Activated naive CD8-positive, alpha-beta T cell treated with anti-CD3 and anti-CD28 coated beads, Interleukin-2, amount 10 ng/mL, durations not matched to agents 7 days and 5 days (primary cell): ENCODE results near the gene RERE. TPM values are rescaled to one million over a fixed set of nuclear protein-coding genes. Genes with fewer than 3 reads are reported as not detected.

Experiments
- ATAC-seq: fragments of 150-1000 bp; cut with Tn5 transposase; one replicate; pipeline ENCODE4 v1.10.0; 2021; ENCODE audit warnings: low read depth, moderate library complexity
- POLR2A ChIA-PET: fragments of 350-600 bp; sonication (Branson Sonifier 250); formaldehyde crosslinking; loops from one replicate; lab custom pipeline; 2021; ENCODE audit warnings: antibody characterized with exemption; lab: Charles Lee
- DNase-seq: peaks from one replicate; pipeline ENCODE4 v3.0.0; 2021
- H3K27ac Mint-ChIP-seq: one replicate; pipeline ENCODE4 v1.8.0; 2022; ENCODE audit warnings: mild to moderate bottlenecking, mixed read lengths
- H3K27me3 Mint-ChIP-seq: one replicate; pipeline ENCODE4 v1.8.0; 2022; ENCODE audit warnings: mild to moderate bottlenecking, moderate library complexity, mixed read lengths
- H3K36me3 Mint-ChIP-seq: one replicate; pipeline ENCODE4 v1.8.0; 2021; ENCODE audit warnings: mild to moderate bottlenecking, mixed read lengths
- H3K4me1 Mint-ChIP-seq: one replicate; pipeline ENCODE4 v1.8.0; 2021; ENCODE audit warnings: mixed read lengths
- H3K4me3 Mint-ChIP-seq: one replicate; pipeline ENCODE4 v1.8.0; 2022; ENCODE audit warnings: mild to moderate bottlenecking, moderate library complexity, mixed read lengths
- H3K9me3 Mint-ChIP-seq: one replicate; pipeline ENCODE4 v1.8.0; 2021; ENCODE audit warnings: mixed read lengths
- total RNA-seq, 2 experiments: library from RNA; stranded (reverse); gene quantifications; one replicate each; pipeline ENCODE4 v1.2.3, GENCODE V29; 2021

RERE gene
- total RNA-seq, 2 experiments from 2014 or later = 64.4 to 68.7 TPM

- Mint-ChIP-seq H3K27ac (peak overlapping the region; percentile 21), H3K4me3 (no peak overlapping the region), H3K4me1 (peaks cover 43% of the 10 kb centered on the region), H3K27me3 (no peaks in the 10 kb centered on the region), H3K9me3 (no peaks in the 10 kb centered on the region), H3K36me3 (peaks cover 35% of the 10 kb centered on the region)
- ATAC-seq (no peak), DNase-seq (no peak)
- POLR2A ChIA-PET = no interaction called here
Observed at GRCh38 chr1:8398677-8399076, 418.8 kb downstream of the RERE start.

- POLR2A ChIA-PET = interaction anchor here (1.0 kb wide), 1 partner anchor 33 kb away, joined by 3 read pairs; no protein-coding TSS in a partner anchor
- no peak for ATAC-seq
- no peaks in the 10 kb centered on the region for H3K9me3 Mint-ChIP-seq
- H3K4me1 Mint-ChIP-seq = peaks cover 43% of the 10 kb centered on the region
- no peaks in the 10 kb centered on the region for H3K27me3 Mint-ChIP-seq
- peak overlapping the region; percentile 77 for H3K27ac Mint-ChIP-seq
- peaks cover 34% of the 10 kb centered on the region for H3K36me3 Mint-ChIP-seq
- peak overlapping the region; percentile 39 for H3K4me3 Mint-ChIP-seq
- DNase-seq = no peak
Observed at GRCh38 chr1:8398086-8398485, 419.4 kb downstream of the RERE start.

GRCh38 chr1:8397511-8397910, 419.9 kb downstream of the RERE start:
- POLR2A ChIA-PET = interaction anchor here (0.9 to 2.7 kb wide), 4 partner anchors 24 to 158 kb away, joined by 3 to 7 read pairs (median 5); no protein-coding TSS in a partner anchor
- H3K36me3 Mint-ChIP-seq = peaks cover 32% of the 10 kb centered on the region
- H3K4me3 Mint-ChIP-seq = peak overlapping the region; percentile 39
- H3K9me3 Mint-ChIP-seq = no peaks in the 10 kb centered on the region
- H3K4me1 Mint-ChIP-seq = peaks cover 43% of the 10 kb centered on the region
- peak overlapping the region; percentile 77 for H3K27ac Mint-ChIP-seq
- H3K27me3 Mint-ChIP-seq = no peaks in the 10 kb centered on the region
- no peak for DNase-seq
- peak; percentile 48 for ATAC-seq

GRCh38 chr1:8396786-8397406, 420.5 kb downstream of the RERE start:
- H3K4me3 Mint-ChIP-seq = peak overlapping the region; percentile 25

GRCh38 chr1:8396083-8396785, 421.2 kb downstream of the RERE start:
- DNase-seq (no peak), ATAC-seq (no peak)
- peak overlapping the region; percentile 75 for H3K4me3 Mint-ChIP-seq
- H3K27me3 Mint-ChIP-seq = no peaks in the 10 kb centered on the region
- POLR2A ChIA-PET = interaction anchor here (1.2 to 2.7 kb wide), 3 partner anchors 26 to 482 kb away, joined by 3 to 7 read pairs (median 7); partner anchors contain the start of gene ENO1
- peaks cover 30% of the 10 kb centered on the region for H3K36me3 Mint-ChIP-seq
- peaks cover 48% of the 10 kb centered on the region for H3K4me1 Mint-ChIP-seq
- peak overlapping the region; percentile 84 for H3K27ac Mint-ChIP-seq
- H3K9me3 Mint-ChIP-seq = no peaks in the 10 kb centered on the region

More at GRCh38 chr1:8396786-8397406, 420.5 kb downstream of the RERE start:
- peak; percentile 58 for ATAC-seq
- Mint-ChIP-seq H3K27ac (peak overlapping the region; percentile 77), H3K9me3 (no peaks in the 10 kb centered on the region), H3K27me3 (no peaks in the 10 kb centered on the region), H3K4me1 (peaks cover 46% of the 10 kb centered on the region), H3K36me3 (peaks cover 29% of the 10 kb centered on the region)
- POLR2A ChIA-PET = interaction anchor here (0.9 to 2.7 kb wide), 4 partner anchors 25 to 482 kb away, joined by 3 to 7 read pairs (median 5); partner anchors contain the start of gene ENO1
- DNase-seq = no peak

GRCh38 chr1:8395433-8395866, 422.0 kb downstream of the RERE start:
- H3K27me3 Mint-ChIP-seq = no peaks in the 10 kb centered on the region
- peak; percentile 52 for ATAC-seq
- POLR2A ChIA-PET = interaction anchor here (2.7 kb wide), 1 partner anchor 29 kb away, joined by 7 read pairs; no protein-coding TSS in a partner anchor
- peaks cover 54% of the 10 kb centered on the region for H3K4me1 Mint-ChIP-seq
- peak overlapping the region; percentile 84 for H3K27ac Mint-ChIP-seq
- no peaks in the 10 kb centered on the region for H3K9me3 Mint-ChIP-seq
- H3K36me3 Mint-ChIP-seq = peaks cover 33% of the 10 kb centered on the region
- H3K4me3 Mint-ChIP-seq = peak overlapping the region; percentile 75
- DNase-seq = no peak

GRCh38 chr1:8394456-8395321, 422.8 kb downstream of the RERE start:
- peak overlapping the region; percentile 84 for H3K27ac Mint-ChIP-seq
- H3K36me3 Mint-ChIP-seq = peaks cover 37% of the 10 kb centered on the region
- H3K9me3 Mint-ChIP-seq = no peaks in the 10 kb centered on the region
- ATAC-seq (no peak), DNase-seq (no peak)
- H3K4me1 Mint-ChIP-seq = peaks cover 61% of the 10 kb centered on the region
- POLR2A ChIA-PET = interaction anchor here (2.7 kb wide), 1 partner anchor 30 kb away, joined by 7 read pairs; no protein-coding TSS in a partner anchor
- H3K27me3 Mint-ChIP-seq = no peaks in the 10 kb centered on the region
- peak overlapping the region; percentile 75 for H3K4me3 Mint-ChIP-seq

GRCh38 chr1:8392522-8392921, 424.9 kb downstream of the RERE start:
- H3K27me3 Mint-ChIP-seq = no peaks in the 10 kb centered on the region
- no peak overlapping the region for H3K27ac Mint-ChIP-seq
- peaks cover 50% of the 10 kb centered on the region for H3K4me1 Mint-ChIP-seq
- peaks cover 27% of the 10 kb centered on the region for H3K36me3 Mint-ChIP-seq
- DNase-seq (no peak), ATAC-seq (no peak)
- POLR2A ChIA-PET = no interaction called here
- H3K4me3 Mint-ChIP-seq = no peak overlapping the region
- no peaks in the 10 kb centered on the region for H3K9me3 Mint-ChIP-seq

- Mint-ChIP-seq H3K9me3 (no peaks in the 10 kb centered on the region), H3K27ac (peak overlapping the region; percentile 43), H3K4me3 (peak overlapping the region; percentile 12), H3K27me3 (no peaks in the 10 kb centered on the region), H3K36me3 (peaks cover 32% of the 10 kb centered on the region), H3K4me1 (peaks cover 35% of the 10 kb centered on the region)
- ATAC-seq (no peak), DNase-seq (no peak)
- POLR2A ChIA-PET = no interaction called here
Observed at GRCh38 chr1:8390707-8391106, 426.7 kb downstream of the RERE start.

GRCh38 chr1:8389958-8390535, 427.4 kb downstream of the RERE start:
- H3K4me3 Mint-ChIP-seq = no peak overlapping the region
- peak overlapping the region; percentile 35 for H3K27ac Mint-ChIP-seq
- POLR2A ChIA-PET = no interaction called here
- peaks cover 30% of the 10 kb centered on the region for H3K4me1 Mint-ChIP-seq
- no peaks in the 10 kb centered on the region for H3K27me3 Mint-ChIP-seq
- no peaks in the 10 kb centered on the region for H3K9me3 Mint-ChIP-seq
- ATAC-seq = peak; percentile 87
- no peak for DNase-seq
- peaks cover 32% of the 10 kb centered on the region for H3K36me3 Mint-ChIP-seq

- Mint-ChIP-seq H3K27me3 (no peaks in the 10 kb centered on the region), H3K36me3 (peaks cover 31% of the 10 kb centered on the region), H3K4me3 (no peak overlapping the region), H3K9me3 (no peaks in the 10 kb centered on the region), H3K4me1 (peaks cover 27% of the 10 kb centered on the region), H3K27ac (peak overlapping the region; percentile 27)
- ATAC-seq (no peak), DNase-seq (no peak)
- POLR2A ChIA-PET = interaction anchor here (0.5 to 1.2 kb wide), 2 partner anchors 21 to 83 kb away, joined by 3 to 4 read pairs; no protein-coding TSS in a partner anchor
Observed at GRCh38 chr1:8388732-8389562, 428.5 kb downstream of the RERE start.

- POLR2A ChIA-PET = interaction anchor here (0.9 kb wide), 1 partner anchor 45 kb away, joined by 3 read pairs; no protein-coding TSS in a partner anchor
- H3K27me3 Mint-ChIP-seq = no peaks in the 10 kb centered on the region
- no peaks in the 10 kb centered on the region for H3K9me3 Mint-ChIP-seq
- no peak overlapping the region for H3K27ac Mint-ChIP-seq
- ATAC-seq (no peak), DNase-seq (no peak)
- H3K4me3 Mint-ChIP-seq = no peak overlapping the region
- peaks cover 38% of the 10 kb centered on the region for H3K4me1 Mint-ChIP-seq
- peaks cover 30% of the 10 kb centered on the region for H3K36me3 Mint-ChIP-seq
Observed at GRCh38 chr1:8386247-8386646, 431.2 kb downstream of the RERE start.
